ENCODE measurements around the gene PEPD. TPM values are rescaled to one million over a fixed set of nuclear protein-coding genes. Genes with fewer than 3 reads are reported as not detected.
A peak's percentile ranks its signal among the peaks of the same experiment; 100 is the strongest.

PEPD gene
- total RNA-seq, 1 experiment from 2014 or later: 180 TPM

DNA sequence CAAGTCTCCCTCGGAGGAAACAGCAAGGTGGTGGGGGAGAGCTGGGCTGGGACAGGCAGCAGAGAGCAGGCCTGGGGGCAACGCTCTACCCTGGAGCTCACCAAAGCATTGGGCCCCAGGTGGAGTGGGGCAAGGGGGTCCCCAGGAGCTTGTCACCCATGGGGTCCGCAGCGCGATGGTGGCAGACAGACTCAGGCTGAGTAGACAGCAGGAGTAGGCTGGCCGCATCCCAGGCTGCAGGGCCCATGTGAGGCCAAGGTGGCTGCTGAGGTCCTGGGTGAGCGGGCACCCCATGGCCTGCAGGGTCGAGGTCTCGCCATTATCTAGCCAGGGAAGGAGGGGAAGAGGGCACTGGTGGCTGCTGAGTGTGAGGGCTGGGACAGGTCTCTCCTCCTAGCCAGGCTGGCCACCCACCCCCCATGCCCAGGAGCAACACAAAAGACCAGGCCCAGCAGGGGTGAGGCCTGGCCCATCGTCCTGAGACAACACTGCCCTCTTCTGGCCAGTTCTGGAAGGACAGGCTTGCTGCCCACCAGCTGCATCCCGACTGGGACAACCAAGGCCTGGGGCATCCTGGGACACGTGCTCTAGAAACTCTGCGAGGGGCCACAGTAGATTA is 115.0 kb downstream of the PEPD start:
- in situ Hi-C loops (cut with HindIII; ENCODE audit: low sequenced_read_pairs): no loop called here
- DNase-seq (ENCODE audit: low spot score): peak; percentile 67

DNA sequence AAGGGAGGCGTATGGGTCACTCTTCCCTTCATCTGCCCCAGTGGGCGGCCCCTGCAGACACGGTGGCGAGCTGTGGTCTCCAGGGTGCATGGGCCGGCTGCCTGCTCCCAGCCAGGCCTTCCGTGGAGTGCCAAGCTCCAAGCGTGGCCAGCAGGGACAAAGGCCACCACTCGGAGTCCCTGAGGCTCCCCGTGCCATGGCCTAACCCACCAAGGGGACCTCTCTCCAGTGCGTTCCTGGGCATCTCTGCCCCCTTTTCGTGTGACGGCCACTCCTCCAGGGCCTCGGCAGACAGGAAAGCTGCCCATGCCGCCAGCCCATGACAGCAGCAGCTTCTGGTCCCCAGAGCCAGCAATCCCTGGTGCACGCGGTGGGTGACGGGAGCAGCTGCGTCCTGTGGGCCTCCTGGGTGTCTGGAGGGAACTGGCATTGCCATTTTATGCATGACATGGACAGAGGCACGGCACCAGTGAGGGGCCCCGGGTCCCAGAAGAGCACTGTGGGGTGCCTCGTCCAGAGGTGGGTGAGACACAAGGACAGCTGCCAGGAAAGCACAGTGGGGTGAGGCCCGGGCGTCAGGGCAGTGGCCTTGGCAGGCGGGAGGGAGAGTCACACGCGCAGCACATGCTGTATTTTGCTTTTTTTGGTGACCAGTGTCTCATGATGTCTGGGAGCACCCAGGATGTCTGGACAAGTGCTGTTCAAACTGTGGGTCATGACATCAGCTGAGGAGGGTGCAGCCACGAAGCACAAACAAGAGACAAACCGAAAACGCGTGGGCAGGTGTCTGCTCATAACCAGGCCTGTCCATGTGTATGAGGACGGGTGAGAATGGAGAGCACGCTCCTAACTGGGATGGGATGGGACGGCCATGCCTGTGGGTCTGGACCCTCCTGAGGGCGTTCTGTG is 115.8 kb downstream of the PEPD start:
- no peak for DNase-seq (ENCODE audit: low spot score)
- in situ Hi-C loops (cut with HindIII; ENCODE audit: low sequenced_read_pairs): no loop called here

DNA sequence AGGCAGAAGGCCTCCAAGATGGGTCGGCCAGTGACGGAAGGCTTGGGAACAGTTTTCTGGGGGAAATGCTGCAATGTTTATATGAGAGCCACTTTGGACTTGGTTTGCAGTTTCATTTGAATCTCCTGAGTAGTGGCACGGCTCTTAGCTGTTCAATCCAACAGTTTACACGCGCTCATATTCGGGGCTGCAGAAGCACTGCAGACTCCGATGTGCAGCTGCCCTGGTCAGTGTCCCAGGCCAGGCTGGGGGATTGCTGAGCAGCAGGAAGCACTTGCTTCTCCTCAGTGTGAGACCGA is 116.4 kb downstream of the PEPD start:
- DNase-seq (ENCODE audit: low spot score): no peak
- in situ Hi-C loops (cut with HindIII; ENCODE audit: low sequenced_read_pairs): no loop called here

DNA sequence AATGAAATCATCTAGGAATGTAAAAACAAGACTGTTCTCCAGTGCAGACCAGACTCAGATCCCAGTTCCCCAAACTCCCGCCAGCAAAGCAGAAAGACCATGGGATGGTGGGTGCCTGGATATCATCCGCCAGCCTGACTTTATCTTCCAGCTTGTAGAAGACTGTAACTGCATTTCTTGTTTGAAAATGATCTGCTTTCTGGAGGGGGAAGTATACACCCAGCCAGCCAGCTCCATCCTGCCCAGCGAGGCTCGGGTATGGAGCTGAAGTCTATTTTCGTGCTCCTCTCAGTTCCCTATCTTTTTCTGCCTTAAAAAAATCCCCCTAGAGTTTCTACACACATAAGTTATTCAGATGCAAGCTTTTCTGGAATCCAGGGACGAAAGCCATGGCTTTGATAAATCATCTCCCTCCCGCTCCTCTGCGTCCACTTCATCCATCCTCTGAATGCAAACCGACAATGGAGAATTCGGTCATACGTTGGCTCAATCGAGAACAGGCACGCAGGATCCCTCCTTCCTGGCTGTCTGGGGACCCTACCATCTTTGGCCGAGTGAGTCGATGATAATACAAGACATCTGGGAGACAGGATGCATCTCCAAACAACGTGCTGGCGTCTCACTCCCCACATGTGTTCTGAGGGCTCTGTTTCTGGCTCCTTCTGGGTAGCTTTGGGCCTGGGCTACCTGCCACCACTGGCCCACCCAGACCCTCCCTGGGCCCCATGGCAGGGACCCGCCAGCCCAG is 116.9 kb downstream of the PEPD start:
- no peak for DNase-seq (ENCODE audit: low spot score)
- in situ Hi-C loops (cut with HindIII; ENCODE audit: low sequenced_read_pairs): no loop called here

DNA sequence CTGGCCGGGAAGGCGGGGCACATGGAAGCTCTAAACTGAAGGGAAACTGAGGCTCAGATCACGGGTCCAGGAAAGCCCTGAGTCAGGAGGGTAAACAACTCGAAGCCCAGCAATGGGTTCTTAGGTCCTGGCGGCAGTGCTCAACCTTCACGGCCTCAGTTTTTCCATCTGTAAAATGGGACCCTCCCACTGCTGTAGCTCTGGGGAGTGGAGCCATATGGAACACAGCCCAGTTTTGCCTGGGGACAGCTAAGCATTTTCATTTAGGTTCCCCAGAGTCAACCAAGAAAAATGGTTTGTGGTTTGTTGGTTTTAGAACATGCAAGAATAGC is 117.7 kb downstream of the PEPD start:
- in situ Hi-C loops (cut with HindIII; ENCODE audit: low sequenced_read_pairs): no loop called here
- DNase-seq (ENCODE audit: low spot score): no peak

DNA sequence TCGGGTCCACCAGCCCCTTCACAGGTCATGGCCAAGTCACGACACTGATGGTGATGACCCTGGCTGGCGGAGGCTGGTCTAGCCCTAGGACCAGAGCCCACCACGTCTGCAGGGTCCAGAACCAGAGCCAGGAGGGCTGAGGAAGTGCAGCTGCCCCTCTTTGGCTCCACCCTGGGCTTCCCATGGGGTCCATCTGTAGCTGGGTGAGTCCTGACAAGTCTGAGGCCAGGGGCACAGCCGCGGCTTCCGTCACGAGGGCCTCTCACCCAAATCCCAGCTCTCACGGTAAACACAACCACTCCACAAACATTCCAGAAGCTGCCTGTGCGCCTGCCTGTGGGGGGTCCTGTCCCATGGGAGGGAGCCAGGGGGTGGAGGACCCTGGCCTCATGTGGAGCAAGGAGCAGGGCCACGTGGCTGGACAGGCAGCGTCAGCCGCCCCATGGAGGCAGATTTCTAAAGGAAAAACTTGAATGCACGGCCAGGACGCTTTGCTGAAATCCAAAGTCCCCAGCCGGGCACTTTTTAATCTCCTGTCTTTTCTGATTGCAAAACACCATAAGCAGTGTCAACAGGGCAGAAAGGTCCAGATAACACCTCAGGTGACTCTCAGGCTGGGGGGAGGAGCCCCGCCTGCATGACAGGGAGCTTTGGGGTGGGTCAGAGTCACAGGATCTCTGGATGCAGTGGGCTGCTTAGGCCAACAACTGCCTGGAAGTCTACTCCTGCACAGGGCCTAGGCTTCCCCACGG is 118.2 kb downstream of the PEPD start:
- in situ Hi-C loops (cut with HindIII; ENCODE audit: low sequenced_read_pairs): no loop called here
- DNase-seq (ENCODE audit: low spot score): no peak

DNA sequence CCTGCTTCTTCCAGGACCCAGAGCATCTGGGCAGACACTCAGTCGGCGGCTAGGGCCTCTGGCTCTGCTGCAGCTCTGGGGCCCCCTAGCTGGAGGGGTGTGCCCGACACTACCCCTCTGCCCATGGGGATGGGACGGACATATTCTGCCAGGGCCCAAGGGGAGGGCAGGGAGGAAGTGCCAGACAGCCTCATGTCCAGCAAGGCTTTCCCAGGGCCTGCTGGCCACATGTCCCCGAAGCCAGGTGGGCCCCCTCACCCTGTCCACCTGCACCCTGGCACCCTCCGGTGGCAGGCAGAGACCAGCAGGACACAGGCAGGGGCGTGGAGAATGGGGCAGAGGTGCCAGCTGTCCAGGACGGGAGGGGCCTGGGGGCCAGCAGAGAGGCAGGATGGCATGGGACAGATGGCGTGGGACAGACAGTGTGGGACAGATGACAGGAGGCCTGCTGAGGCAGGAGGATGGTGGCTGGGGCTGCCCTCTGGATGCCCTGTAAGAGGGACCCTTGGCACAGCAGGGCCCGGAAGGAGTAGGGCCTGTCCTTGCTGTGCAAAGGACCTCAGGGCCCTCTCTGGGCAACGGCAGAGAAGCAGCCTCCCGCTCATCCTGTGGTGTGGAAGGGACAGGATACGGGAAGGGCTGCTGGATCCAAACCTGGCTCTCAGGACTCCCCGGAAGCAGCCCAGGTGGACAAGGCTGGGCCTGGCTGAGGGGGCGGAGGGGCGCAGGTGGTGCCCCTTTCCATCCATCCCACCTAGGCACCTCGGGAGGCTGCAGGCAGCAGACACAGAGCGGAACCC is 119.0 kb downstream of the PEPD start:
- DNase-seq (ENCODE audit: low spot score): no peak
- in situ Hi-C loops (cut with HindIII; ENCODE audit: low sequenced_read_pairs): no loop called here

DNA sequence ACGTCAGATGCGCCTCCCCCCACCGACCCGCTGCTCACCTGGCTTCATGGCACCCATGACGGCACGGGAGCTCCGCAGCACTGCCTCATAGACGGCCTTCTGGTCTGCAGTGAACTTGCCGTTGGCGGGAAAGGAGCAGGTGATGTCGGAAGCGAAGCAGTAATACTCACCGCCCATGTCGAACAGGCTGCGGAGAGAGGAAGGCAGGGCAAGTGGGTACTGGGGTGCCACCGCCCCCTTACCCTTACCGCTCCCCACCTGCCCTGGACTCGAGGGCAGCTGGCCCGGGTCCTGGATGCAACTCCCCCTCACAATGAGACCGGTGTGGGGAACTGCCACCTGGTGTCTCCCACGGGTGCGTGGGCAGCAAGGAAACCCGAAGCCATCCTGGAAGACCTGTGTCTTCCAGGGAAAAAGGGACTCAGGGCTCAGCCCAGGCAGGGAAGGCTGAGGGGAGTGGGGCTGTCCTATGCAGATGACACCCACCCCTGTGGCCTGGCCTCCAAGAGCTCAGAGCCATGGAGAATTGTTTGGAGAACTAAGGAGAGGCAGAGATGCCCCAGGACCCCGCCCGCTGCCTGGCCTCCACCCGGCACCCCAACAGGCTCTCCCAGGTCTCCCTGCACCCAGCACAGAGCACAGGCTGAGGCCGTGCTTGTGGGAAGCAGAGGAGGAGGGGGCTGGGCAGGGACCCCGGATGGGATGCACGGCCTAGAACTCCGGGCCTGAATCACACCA is 119.7 kb downstream of the PEPD start:
- in situ Hi-C loops (cut with HindIII; ENCODE audit: low sequenced_read_pairs): no loop called here
- DNase-seq (ENCODE audit: low spot score): no peak

DNA sequence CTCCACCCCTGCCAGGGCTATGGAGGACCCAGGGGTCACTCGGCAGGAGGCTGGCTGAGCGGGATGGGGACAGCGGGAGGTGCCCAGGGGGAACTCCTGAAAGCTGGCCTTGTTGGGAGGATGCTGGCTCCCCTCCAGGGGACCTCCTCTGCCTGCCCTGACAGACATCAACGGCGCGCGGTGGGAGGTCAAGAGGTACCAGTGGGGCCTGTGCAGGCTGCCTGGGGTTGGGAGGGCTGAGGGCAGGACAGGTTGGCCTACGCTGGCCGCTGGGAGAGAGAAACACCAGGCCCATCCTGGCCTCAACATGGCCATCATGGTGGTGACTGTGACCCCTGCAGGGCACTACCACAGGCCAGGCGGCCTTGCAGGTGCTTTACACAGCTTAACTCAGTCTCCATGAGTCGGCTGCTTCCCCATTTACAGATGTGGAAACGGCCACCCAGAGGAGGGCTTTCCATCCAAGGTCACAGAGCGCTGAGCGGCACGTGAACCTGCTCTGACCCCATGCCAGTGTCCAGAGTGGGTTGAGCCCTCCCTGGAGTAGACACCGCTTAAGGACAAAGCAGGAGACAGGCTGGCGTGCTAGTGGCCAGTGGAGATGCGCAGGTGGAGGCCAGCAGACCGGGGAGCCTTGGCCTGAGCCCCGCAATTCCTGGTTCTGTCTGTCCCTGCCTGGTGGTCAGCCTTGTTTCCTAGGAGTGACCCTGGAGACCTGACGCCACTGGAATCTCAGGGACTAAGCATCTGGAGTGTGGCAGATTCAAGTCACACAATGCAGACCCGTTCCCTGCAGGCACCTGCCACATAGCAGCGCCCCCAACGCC is 120.5 kb downstream of the PEPD start:
- DNase-seq (ENCODE audit: low spot score): no peak
- in situ Hi-C loops (cut with HindIII; ENCODE audit: low sequenced_read_pairs): no loop called here

DNA sequence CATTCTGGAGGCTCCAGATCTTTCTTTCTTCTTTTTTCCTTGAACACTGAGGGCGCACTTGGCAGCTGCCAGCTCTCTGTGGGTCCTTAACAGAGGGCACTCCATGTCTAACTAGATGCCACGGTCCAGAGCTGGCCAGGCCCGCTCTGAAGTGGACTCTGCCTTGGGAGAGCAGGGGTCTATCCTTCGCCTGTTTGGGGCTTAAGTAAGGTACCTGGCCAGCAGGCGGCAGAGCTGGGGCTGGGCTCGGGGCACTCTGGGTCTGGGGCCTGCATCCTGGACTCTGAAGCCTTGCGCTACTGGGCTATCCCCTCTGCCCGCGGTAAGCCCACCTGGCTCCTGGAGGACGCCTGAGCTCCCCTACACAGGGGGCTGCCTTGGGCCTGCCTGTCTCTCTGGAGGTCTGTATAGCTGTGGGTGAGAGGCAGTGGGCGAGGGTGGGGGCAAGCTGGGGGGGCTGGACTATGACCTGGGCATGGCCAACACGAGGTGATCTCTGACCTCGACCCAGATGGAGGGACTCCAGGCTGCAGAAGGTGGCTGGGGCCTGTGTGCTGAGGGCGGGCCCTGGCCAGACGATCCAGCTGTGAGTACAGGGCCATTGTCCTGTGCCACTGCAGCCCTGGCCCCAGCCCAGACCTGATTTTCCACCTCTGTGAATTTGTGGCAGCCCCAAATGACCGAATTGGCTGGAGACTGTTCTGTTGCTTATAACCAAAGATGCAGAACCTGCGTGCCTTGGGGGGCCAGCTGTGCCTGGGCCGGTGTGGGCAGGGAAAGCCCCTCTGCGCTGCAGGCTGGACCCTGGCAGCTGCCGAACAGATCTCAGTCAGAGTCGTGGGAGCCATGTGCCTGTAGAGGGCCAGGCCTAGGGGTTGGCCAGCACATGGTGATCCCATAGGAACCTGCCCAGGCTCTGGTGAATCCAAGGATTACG is 121.6 kb downstream of the PEPD start:
- in situ Hi-C loops (cut with HindIII; ENCODE audit: low sequenced_read_pairs): no loop called here
- DNase-seq (ENCODE audit: low spot score): no peak

DNA sequence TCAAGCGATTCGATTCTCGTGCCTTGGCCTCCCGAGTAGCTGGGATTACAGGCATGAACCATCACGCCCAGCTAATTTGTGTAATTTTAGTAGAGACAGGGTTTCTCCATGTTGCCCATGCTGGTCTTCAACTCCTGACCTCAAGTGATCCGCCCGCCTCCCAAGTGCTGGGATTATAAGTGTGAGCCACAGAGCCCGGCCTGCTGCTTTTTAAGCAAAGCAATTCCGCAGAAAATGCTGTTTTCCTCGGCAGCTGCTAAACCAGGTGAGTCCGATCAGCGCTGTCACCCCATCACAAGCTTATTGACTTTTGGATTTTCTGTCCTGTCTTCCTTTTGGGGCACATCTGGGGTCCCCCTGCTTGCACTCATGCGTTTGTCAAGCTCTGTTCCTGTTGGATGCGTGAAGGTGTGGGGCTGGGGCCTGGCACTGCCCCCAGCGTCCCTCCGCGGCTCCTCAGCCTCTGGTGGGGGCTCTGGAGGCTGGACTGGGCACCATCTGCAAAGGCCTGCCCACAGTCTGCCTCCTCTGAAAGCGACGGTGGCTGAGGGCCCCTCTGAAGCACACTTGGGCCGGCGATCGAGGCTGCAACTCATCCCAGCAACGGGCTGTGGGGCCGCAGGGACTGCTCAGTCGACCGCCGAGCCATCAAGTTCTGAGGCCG is 122.4 kb downstream of the PEPD start:
- no peak for DNase-seq (ENCODE audit: low spot score)
- in situ Hi-C loops (cut with HindIII; ENCODE audit: low sequenced_read_pairs): no loop called here

DNA sequence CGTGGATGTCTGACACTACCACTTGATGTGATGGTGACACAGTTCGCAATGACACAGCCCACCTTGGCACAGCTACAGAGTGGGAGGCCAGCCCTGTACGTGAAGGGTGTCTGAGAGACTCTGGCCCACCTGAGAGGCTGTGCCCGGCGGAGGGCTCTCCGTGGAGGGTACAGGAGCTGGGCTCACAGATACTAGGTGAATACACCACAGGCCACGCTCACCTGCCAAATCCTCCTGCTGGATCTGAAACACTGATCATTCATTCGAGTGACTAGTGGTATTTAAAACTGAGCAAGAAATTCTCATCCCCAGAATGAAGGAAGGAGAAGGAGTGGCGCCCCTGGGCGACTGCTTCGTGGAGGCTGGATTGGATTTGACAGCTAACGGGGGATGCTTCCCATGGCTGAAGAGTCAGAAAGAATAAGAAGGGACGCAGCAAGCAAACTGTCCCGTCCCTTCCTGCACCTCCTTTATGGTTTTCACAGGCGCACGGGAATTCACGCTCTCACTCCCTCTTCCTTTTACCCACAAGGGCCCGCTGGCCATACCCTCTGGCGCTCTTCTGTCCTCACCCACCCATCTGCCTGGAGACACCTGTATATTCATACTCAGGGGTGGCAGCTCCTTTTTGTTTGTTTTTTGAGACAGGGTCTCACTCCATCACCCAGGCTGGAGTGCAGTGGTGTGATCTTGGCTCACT is 123.1 kb downstream of the PEPD start:
- no peak for DNase-seq (ENCODE audit: low spot score)
- in situ Hi-C loops (cut with HindIII; ENCODE audit: low sequenced_read_pairs): no loop called here

DNA sequence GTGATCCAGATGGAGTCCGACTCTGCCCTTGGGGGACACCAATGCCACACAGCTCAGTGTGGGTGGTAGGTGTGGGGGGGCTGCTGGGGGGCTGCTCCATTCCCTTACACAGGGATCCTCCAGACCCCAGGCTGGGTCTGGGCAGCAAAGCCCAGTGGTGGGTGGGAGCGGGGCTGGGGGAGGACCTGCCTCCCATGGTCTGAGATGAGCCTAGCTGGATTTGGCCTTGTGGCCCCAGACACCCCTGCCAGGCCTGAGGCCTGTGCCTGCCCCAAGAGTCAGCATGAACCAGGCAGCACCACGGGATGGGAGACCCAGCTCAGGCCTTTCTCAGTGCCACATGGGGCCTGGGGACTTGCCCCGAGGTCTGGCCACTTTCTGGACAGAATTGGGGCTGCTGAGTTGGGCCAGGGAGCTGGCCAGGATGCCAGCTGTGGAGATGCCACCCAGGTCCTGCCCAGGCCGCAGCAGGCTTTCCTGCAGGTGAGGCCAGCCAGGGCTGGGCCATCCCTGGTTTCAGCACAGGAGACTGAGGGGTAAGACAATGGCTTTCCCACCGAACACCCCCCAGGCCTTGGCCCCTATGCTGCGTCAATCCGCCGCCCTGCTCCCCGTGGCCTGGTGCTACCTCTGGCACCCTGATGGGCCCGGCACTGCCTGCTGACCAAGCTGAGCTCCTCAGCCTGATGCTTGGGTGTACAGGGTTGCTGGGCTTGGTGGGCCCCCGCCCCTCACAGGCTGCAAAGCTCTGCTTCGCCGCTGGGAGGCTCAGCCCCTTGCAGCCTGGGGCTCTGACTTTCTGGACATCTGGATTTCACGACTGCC is 123.8 kb downstream of the PEPD start:
- no peak for DNase-seq (ENCODE audit: low spot score)
- in situ Hi-C loops (cut with HindIII; ENCODE audit: low sequenced_read_pairs): no loop called here

DNA sequence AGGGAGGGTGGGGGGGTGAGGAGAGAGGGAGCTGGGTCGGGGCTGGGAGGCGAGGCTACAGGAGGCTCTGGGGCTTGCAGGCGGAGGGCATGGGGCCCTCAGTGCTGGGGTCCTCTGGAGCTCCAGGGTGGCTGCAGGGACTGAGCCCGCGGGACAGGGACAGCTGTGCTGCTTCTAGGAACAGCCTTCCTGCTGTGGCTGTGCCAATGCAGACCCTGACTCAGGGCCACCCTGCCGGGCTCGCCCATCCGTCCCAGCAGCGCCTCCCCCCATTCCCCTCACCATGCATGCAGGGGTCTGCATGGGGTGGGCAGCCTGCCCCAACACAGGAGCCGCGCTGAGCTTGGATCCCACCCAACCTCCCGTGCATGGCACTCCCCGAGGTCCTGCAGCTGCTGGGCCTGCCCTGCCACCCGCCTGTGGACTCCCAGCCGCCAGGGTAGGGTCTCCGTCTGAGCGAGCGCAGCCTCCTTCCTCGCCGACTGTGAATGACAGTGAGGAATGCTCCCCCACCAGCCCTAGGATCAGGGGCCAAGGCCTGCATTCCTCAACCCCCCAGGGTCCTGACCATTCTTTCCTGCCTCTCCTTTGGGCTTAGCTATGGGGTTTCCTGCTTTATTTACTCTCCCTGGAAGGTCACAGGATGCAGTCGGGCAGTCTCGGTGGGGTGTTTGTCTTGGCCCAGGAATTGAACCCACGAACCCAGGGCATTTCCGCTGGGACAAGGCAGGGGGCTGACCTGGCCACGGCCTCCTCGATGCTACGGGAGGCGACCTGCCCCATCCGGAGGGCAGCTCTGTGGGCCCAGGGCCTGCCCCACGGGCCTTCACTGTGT is 124.7 kb downstream of the PEPD start:
- DNase-seq (ENCODE audit: low spot score): no peak
- in situ Hi-C loops (cut with HindIII; ENCODE audit: low sequenced_read_pairs): no loop called here
